ENCODE measurements around the gene FPR3. TPM values are rescaled to one million over a fixed set of nuclear protein-coding genes. Genes with fewer than 3 reads are reported as not detected.

FPR3 gene
- total RNA-seq, 1 donor from 2014 or later, result 1.6 TPM

Other genes starting within 250 kb of the FPR3 start
- gene ZNF175, start 223.9 kb upstream of the FPR3 start, total RNA-seq, result 5.2 TPM
- gene SIGLEC5, start 164.8 kb upstream of the FPR3 start, total RNA-seq, result not detected
- 2.6 TPM for gene SIGLEC14, start 148.3 kb upstream of the FPR3 start, total RNA-seq
- 4.3 TPM for gene SPACA6, start 101.8 kb upstream of the FPR3 start, total RNA-seq
- gene HAS1, start 71.2 kb upstream of the FPR3 start, total RNA-seq, result not detected
- 1.4 TPM for gene FPR1, start 43.3 kb upstream of the FPR3 start, total RNA-seq
- gene FPR2, start 34.0 kb upstream of the FPR3 start, total RNA-seq, result 0.73 TPM
- gene ZNF577, start 92.8 kb downstream of the FPR3 start, total RNA-seq, result 5.9 TPM
- 2.7 TPM for gene ZNF649, start 109.9 kb downstream of the FPR3 start, total RNA-seq
- gene ZNF613, start 132.3 kb downstream of the FPR3 start, total RNA-seq, result 1.5 TPM
- gene ZNF350, start 191.7 kb downstream of the FPR3 start, total RNA-seq, result 2.7 TPM
- 4.4 TPM for gene ZNF615, start 213.1 kb downstream of the FPR3 start, total RNA-seq
- gene ZNF614, start 233.2 kb downstream of the FPR3 start, total RNA-seq, result 0.96 TPM